Measurements from ENCODE around the gene LSM10. TPM values are rescaled to one million over a fixed set of nuclear protein-coding genes. Genes with fewer than 3 reads are reported as not detected.

Gene LSM10
- total and polyA plus RNA-seq, 5 experiments from 2014 or later, result 40.8 to 122 (median 118) TPM

GRCh38 chr1:36421649-36422048, 23.9 kb upstream of the LSM10 start:
- peak overlapping the region in 1 of 10 donors; percentile 58 for H3K4me3 Mint-ChIP-seq
- H3K27ac Mint-ChIP-seq, result peak overlapping the region in 8 of 10 donors; percentile 90 to 98 (median 94)
- H3K9me3 Mint-ChIP-seq, result no peaks in the 10 kb centered on the region
- ATAC-seq, result no peak
- no peaks in the 10 kb centered on the region for H3K36me3 Mint-ChIP-seq
- no peaks in the 10 kb centered on the region for H3K27me3 Mint-ChIP-seq
- H3K4me1 Mint-ChIP-seq, result peaks cover 14 to 27% (median 19%) of the 10 kb centered on the region in 4 donors
- no peak for DNase-seq
- POLR2A ChIA-PET, result interaction anchor here (0.6 to 1.2 kb wide), 2 partner anchors 24 to 80 kb away, joined by 3 to 4 read pairs; partner anchors contain the start of gene LSM10

GRCh38 chr1:36420836-36421317, 23.2 kb upstream of the LSM10 start:
- DNase-seq (peak; percentile 80 to 93 (median 86)), ATAC-seq (peak; percentile 98 to 99)
- Mint-ChIP-seq H3K9me3 (no peaks in the 10 kb centered on the region), H3K27me3 (no peaks in the 10 kb centered on the region), H3K27ac (peak overlapping the region; percentile 90 to 98 (median 94)), H3K4me3 (peak overlapping the region; percentile 30 to 82 (median 72)), H3K4me1 (peaks cover 14 to 27% (median 19%) of the 10 kb centered on the region in 4 donors), H3K36me3 (no peaks in the 10 kb centered on the region)
- POLR2A ChIA-PET, result interaction anchor here (1.2 to 2.2 kb wide), 3 partner anchors 51 to 78 kb away, joined by 3 to 12 read pairs (median 5); no protein-coding TSS in a partner anchor

GRCh38 chr1:36420409-36420808, 22.7 kb upstream of the LSM10 start:
- Mint-ChIP-seq H3K27ac (peak overlapping the region; percentile 90 to 98 (median 94)), H3K27me3 (no peaks in the 10 kb centered on the region), H3K36me3 (no peaks in the 10 kb centered on the region), H3K4me1 (peaks cover 14 to 27% (median 19%) of the 10 kb centered on the region in 4 donors), H3K4me3 (peak overlapping the region; percentile 30 to 82 (median 72)), H3K9me3 (no peaks in the 10 kb centered on the region)
- DNase-seq (no peak), ATAC-seq (peak; percentile 36 to 68)
- POLR2A ChIA-PET, result interaction anchor here (0.7 to 2.2 kb wide), 4 partner anchors 51 to 240 kb away, joined by 3 to 12 read pairs (median 4); no protein-coding TSS in a partner anchor

GRCh38 chr1:36419569-36419968, 21.9 kb upstream of the LSM10 start:
- DNase-seq (no peak), ATAC-seq (no peak)
- no peak overlapping the region for H3K27ac Mint-ChIP-seq
- H3K4me1 Mint-ChIP-seq, result peaks cover 14 to 27% (median 19%) of the 10 kb centered on the region in 4 donors
- POLR2A ChIA-PET, result interaction anchor here (0.6 to 2.2 kb wide), 7 partner anchors 11 to 239 kb away, joined by 3 to 12 read pairs (median 4); no protein-coding TSS in a partner anchor
- no peaks in the 10 kb centered on the region for H3K27me3 Mint-ChIP-seq
- no peaks in the 10 kb centered on the region for H3K36me3 Mint-ChIP-seq
- no peak overlapping the region for H3K4me3 Mint-ChIP-seq
- no peaks in the 10 kb centered on the region for H3K9me3 Mint-ChIP-seq

GRCh38 chr1:36419140-36419539, 21.4 kb upstream of the LSM10 start:
- ATAC-seq, result no peak
- Mint-ChIP-seq H3K36me3 (no peaks in the 10 kb centered on the region), H3K4me3 (no peak overlapping the region)

GRCh38 chr1:36417931-36418330, 20.2 kb upstream of the LSM10 start:
- H3K9me3 Mint-ChIP-seq, result no peaks in the 10 kb centered on the region
- H3K36me3 Mint-ChIP-seq, result no peaks in the 10 kb centered on the region
- POLR2A ChIA-PET, result no interaction called here
- DNase-seq, result no peak
- no peak for ATAC-seq
- H3K4me3 Mint-ChIP-seq, result no peak overlapping the region
- peak overlapping the region in 1 of 10 donors; percentile 44 for H3K27ac Mint-ChIP-seq
- H3K4me1 Mint-ChIP-seq, result peaks cover 14 to 28% (median 20%) of the 10 kb centered on the region in 4 donors
- no peaks in the 10 kb centered on the region for H3K27me3 Mint-ChIP-seq

More at GRCh38 chr1:36419140-36419539, 21.4 kb upstream of the LSM10 start:
- Mint-ChIP-seq H3K4me1 (peaks cover 14 to 27% (median 20%) of the 10 kb centered on the region in 4 donors), H3K27ac (no peak overlapping the region), H3K9me3 (no peaks in the 10 kb centered on the region), H3K27me3 (no peaks in the 10 kb centered on the region)
- POLR2A ChIA-PET, result interaction anchor here (1.5 to 2.2 kb wide), 3 partner anchors 52 to 76 kb away, joined by 4 to 12 read pairs (median 5); no protein-coding TSS in a partner anchor
- DNase-seq, result no peak

GRCh38 chr1:36415661-36416326, 18.1 kb upstream of the LSM10 start:
- H3K4me1 Mint-ChIP-seq, result peaks cover 13 to 34% (median 22%) of the 10 kb centered on the region in 4 donors
- POLR2A ChIA-PET, result interaction anchor here (1.3 kb wide), 1 partner anchor 19 kb away, joined by 3 read pairs; the partner anchor contains the start of gene LSM10
- no peaks in the 10 kb centered on the region for H3K36me3 Mint-ChIP-seq
- H3K27ac Mint-ChIP-seq, result no peak overlapping the region
- no peaks in the 10 kb centered on the region for H3K27me3 Mint-ChIP-seq
- H3K9me3 Mint-ChIP-seq, result no peaks in the 10 kb centered on the region
- ATAC-seq (no peak), DNase-seq (no peak)
- no peak overlapping the region for H3K4me3 Mint-ChIP-seq

- H3K27me3 Mint-ChIP-seq, result no peaks in the 10 kb centered on the region
- POLR2A ChIA-PET, result interaction anchor here (1.3 kb wide), 1 partner anchor 17 kb away, joined by 3 read pairs; the partner anchor contains the start of gene LSM10
- H3K27ac Mint-ChIP-seq, result peak overlapping the region in 1 of 10 donors; percentile 26
- DNase-seq (no peak), ATAC-seq (no peak)
- no peaks in the 10 kb centered on the region for H3K36me3 Mint-ChIP-seq
- H3K9me3 Mint-ChIP-seq, result no peaks in the 10 kb centered on the region
- peaks cover 4 to 21% (median 14%) of the 10 kb centered on the region in 4 donors for H3K4me1 Mint-ChIP-seq
- H3K4me3 Mint-ChIP-seq, result no peak overlapping the region
Measured at GRCh38 chr1:36414384-36414783, 16.7 kb upstream of the LSM10 start.

GRCh38 chr1:36411674-36412648, 14.3 kb upstream of the LSM10 start:
- peak in 5 of 10 donors; percentile 21 to 39 (median 30) for DNase-seq
- POLR2A ChIA-PET, result interaction anchor here (0.6 to 0.7 kb wide), 2 partner anchors 22 to 256 kb away, joined by 3 to 5 read pairs; partner anchors contain the start of gene MAP7D1
- peak; percentile 76 to 90 for ATAC-seq
- no peaks in the 10 kb centered on the region for H3K9me3 Mint-ChIP-seq
- H3K4me1 Mint-ChIP-seq, result peaks cover 0 to 17% (median 11%) of the 10 kb centered on the region in 4 donors
- no peaks in the 10 kb centered on the region for H3K27me3 Mint-ChIP-seq
- H3K36me3 Mint-ChIP-seq, result no peaks in the 10 kb centered on the region
- no peak overlapping the region for H3K4me3 Mint-ChIP-seq
- peak overlapping the region in 7 of 10 donors; percentile 19 to 70 (median 61) for H3K27ac Mint-ChIP-seq

- H3K27ac Mint-ChIP-seq, result no peak overlapping the region
- H3K4me1 Mint-ChIP-seq, result peaks cover 0 to 17% (median 12%) of the 10 kb centered on the region in 4 donors
- H3K9me3 Mint-ChIP-seq, result no peaks in the 10 kb centered on the region
- POLR2A ChIA-PET, result interaction anchor here (0.7 kb wide), 1 partner anchor 11 kb away, joined by 5 read pairs; no protein-coding TSS in a partner anchor
- H3K4me3 Mint-ChIP-seq, result no peak overlapping the region
- no peaks in the 10 kb centered on the region for H3K36me3 Mint-ChIP-seq
- no peak for ATAC-seq
- no peaks in the 10 kb centered on the region for H3K27me3 Mint-ChIP-seq
- DNase-seq, result no peak
Measured at GRCh38 chr1:36408479-36408878, 10.8 kb upstream of the LSM10 start.

- DNase-seq, result no peak
- H3K4me3 Mint-ChIP-seq, result no peak overlapping the region
- H3K4me1 Mint-ChIP-seq, result peaks cover 0 to 12% (median 6%) of the 10 kb centered on the region in 4 donors
- no peaks in the 10 kb centered on the region for H3K36me3 Mint-ChIP-seq
- no peak for ATAC-seq
- POLR2A ChIA-PET, result no interaction called here
- H3K9me3 Mint-ChIP-seq, result no peaks in the 10 kb centered on the region
- H3K27me3 Mint-ChIP-seq, result no peaks in the 10 kb centered on the region
- peak overlapping the region in 3 of 10 donors; percentile 55 to 75 (median 65) for H3K27ac Mint-ChIP-seq
Measured at GRCh38 chr1:36406440-36406839, 8.7 kb upstream of the LSM10 start.

GRCh38 chr1:36402504-36402890, 4.8 kb upstream of the LSM10 start:
- Mint-ChIP-seq H3K36me3 (peaks cover 0 to 2% (median 0%) of the 10 kb centered on the region in 3 donors), H3K27ac (no peak overlapping the region), H3K9me3 (no peaks in the 10 kb centered on the region), H3K27me3 (no peaks in the 10 kb centered on the region), H3K4me3 (no peak overlapping the region), H3K4me1 (peaks cover 9 to 26% (median 16%) of the 10 kb centered on the region in 4 donors)
- no peak for ATAC-seq
- DNase-seq, result no peak
- POLR2A ChIA-PET, result interaction anchor here (6.8 kb wide), 1 partner anchor 17 kb away, joined by 59 read pairs; the partner anchor contains the start of gene STK40
